Caco-2 (cell line): Measurements from ENCODE around the gene ADNP2. TPM values are rescaled to one million over a fixed set of nuclear protein-coding genes. Genes with fewer than 3 reads are reported as not detected.

Source experiments
- Bru-seq: library from RNA; stranded (reverse); fragments of 400-500 nt; gene quantifications from one replicate; lab custom pipeline; 2021; lab: Mats Ljungman, UMichigan
- BruChase-seq, 2 experiments: library from RNA; stranded (reverse); fragments of 400-500 nt; gene quantifications; one replicate each; lab custom pipeline; 2021; lab: Mats Ljungman, UMichigan
- BruUV-seq: library from RNA; stranded (reverse); fragments of 400-500 nt; replicated peaks from 2 replicates; lab custom pipeline; 2021; lab: Mats Ljungman, UMichigan
- CTCF ChIA-PET: fragments of 300-600 bp; sonication (Branson Sonifier 250); formaldehyde crosslinking; loops from one replicate; lab custom pipeline; 2022; ENCODE audit warnings: antibody characterized with exemption; lab: Charles Lee
- POLR2A ChIA-PET: fragments of 300-600 bp; sonication (Branson Sonifier 250); formaldehyde crosslinking; loops from one replicate; lab custom pipeline; 2022; ENCODE audit warnings: antibody characterized with exemption; lab: Charles Lee
- DNase-seq, 2 experiments: peaks; one replicate each; pipeline versions ENCODE4 v3.0.0 to v3.0.0-alpha.2; 2020 to 2022
- H3K27me3 ChIP-seq: replicated peaks from 2 replicates; pipeline ENCODE4 v1.6.0; 2011; ENCODE audit warnings: low read length; ENCODE audit not compliant: control insufficient read depth, insufficient read depth
- H3K36me3 ChIP-seq: 2 replicates; pipeline ENCODE4 v1.5.1; 2011; ENCODE audit warnings: low read length; ENCODE audit not compliant: control insufficient read depth, insufficient read depth
- H3K4me1 ChIP-seq: fragments of 250-450 bp; sonication (Bioruptor Pico); 2 replicates; pipeline ENCODE4 v1.5.1; 2020; ENCODE audit warnings: mild to moderate bottlenecking
- H3K4me3 ChIP-seq: 2 replicates; pipeline ENCODE4 v1.5.1; 2011; ENCODE audit warnings: low read depth, mild to moderate bottlenecking, control low read depth, low read length
- H3K9me3 ChIP-seq: fragments of 250-450 bp; sonication (Bioruptor Pico); 2 replicates; pipeline ENCODE4 v1.5.1; 2020; ENCODE audit warnings: mild to moderate bottlenecking, moderate library complexity
- H3K27ac Mint-ChIP-seq: one replicate; pipeline ENCODE4 v1.8.0; 2022; ENCODE audit warnings: mixed read lengths; ENCODE audit not compliant: unreplicated experiment
- H3K27me3 Mint-ChIP-seq: one replicate; pipeline ENCODE4 v1.8.0; 2022; ENCODE audit warnings: mixed read lengths; ENCODE audit not compliant: insufficient read depth, unreplicated experiment
- H3K36me3 Mint-ChIP-seq: one replicate; pipeline ENCODE4 v1.8.0; 2022; ENCODE audit warnings: mild to moderate bottlenecking, mixed read lengths; ENCODE audit not compliant: insufficient read depth, unreplicated experiment
- H3K4me1 Mint-ChIP-seq: one replicate; pipeline ENCODE4 v1.8.0; 2022; ENCODE audit warnings: low read depth, mixed read lengths; ENCODE audit not compliant: unreplicated experiment
- H3K4me3 Mint-ChIP-seq: one replicate; pipeline ENCODE4 v1.8.0; 2022; ENCODE audit warnings: mild to moderate bottlenecking, moderate library complexity, mixed read lengths; ENCODE audit not compliant: unreplicated experiment
- H3K9me3 Mint-ChIP-seq: one replicate; pipeline ENCODE4 v1.8.0; 2022; ENCODE audit warnings: mixed read lengths; ENCODE audit not compliant: unreplicated experiment
- intact Hi-C: fragments of 100-400 bp; cut with micrococcal nuclease; formaldehyde crosslinking; loops from one replicate; pipeline ENCODE4 v1.10.0; 2022; ENCODE audit not compliant: unreplicated experiment
- long read RNA-seq: library from polyadenylated mRNA; stranded (forward); transcript quantifications from one replicate; pipeline ENCODE4 v2.0.0, GENCODE V29; 2022
- total RNA-seq: library from RNA; stranded (reverse); gene quantifications from 2 replicates; pipeline ENCODE4 v1.2.3, GENCODE V29; 2022
- TF ChIP-seq, protein P1 (sequence below), 2 experiments: fragments of 200-600 bp in 1 of 2; IDR thresholded peaks; 1 replicate in 1 of 2; 2 replicates in 1 of 2; pipeline versions ENCODE4 v1.5.1 to v1.8.0; 2011 to 2022; ENCODE audit warnings: antibody characterized with exemption in 1 of 2, control low read depth in 1 of 2, inconsistent platforms in 1 of 2, low read depth in 1 of 2, low read length in 1 of 2, mild to moderate bottlenecking in 1 of 2, moderate library complexity in 1 of 2; ENCODE audit not compliant: insufficient read depth in 1 of 2, severe bottlenecking in 1 of 2, unreplicated experiment in 1 of 2

The ADNP2 gene, protein sequence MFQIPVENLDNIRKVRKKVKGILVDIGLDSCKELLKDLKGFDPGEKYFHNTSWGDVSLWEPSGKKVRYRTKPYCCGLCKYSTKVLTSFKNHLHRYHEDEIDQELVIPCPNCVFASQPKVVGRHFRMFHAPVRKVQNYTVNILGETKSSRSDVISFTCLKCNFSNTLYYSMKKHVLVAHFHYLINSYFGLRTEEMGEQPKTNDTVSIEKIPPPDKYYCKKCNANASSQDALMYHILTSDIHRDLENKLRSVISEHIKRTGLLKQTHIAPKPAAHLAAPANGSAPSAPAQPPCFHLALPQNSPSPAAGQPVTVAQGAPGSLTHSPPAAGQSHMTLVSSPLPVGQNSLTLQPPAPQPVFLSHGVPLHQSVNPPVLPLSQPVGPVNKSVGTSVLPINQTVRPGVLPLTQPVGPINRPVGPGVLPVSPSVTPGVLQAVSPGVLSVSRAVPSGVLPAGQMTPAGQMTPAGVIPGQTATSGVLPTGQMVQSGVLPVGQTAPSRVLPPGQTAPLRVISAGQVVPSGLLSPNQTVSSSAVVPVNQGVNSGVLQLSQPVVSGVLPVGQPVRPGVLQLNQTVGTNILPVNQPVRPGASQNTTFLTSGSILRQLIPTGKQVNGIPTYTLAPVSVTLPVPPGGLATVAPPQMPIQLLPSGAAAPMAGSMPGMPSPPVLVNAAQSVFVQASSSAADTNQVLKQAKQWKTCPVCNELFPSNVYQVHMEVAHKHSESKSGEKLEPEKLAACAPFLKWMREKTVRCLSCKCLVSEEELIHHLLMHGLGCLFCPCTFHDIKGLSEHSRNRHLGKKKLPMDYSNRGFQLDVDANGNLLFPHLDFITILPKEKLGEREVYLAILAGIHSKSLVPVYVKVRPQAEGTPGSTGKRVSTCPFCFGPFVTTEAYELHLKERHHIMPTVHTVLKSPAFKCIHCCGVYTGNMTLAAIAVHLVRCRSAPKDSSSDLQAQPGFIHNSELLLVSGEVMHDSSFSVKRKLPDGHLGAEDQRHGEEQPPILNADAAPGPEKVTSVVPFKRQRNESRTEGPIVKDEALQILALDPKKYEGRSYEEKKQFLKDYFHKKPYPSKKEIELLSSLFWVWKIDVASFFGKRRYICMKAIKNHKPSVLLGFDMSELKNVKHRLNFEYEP
- total RNA-seq (21.4 and 22.1 TPM in 2 replicates), Bru-seq, nascent RNA (percentile 85 among the genes with signal in this experiment), BruChase-seq, experiment 1, labeled RNA remaining after a 2-hour chase (percentile 92 among the genes with signal in this experiment), BruChase-seq, experiment 2, labeled RNA remaining after a 6-hour chase (percentile 82 among the genes with signal in this experiment)
- long read RNA-seq, full-length matches to known transcripts = 12 of 18 reads
- long read RNA-seq, partial matches to known transcripts = 0 of 18 reads
- long read RNA-seq, other reads (novel, unspliced or antisense) = 6 of 18 reads

DNA sequence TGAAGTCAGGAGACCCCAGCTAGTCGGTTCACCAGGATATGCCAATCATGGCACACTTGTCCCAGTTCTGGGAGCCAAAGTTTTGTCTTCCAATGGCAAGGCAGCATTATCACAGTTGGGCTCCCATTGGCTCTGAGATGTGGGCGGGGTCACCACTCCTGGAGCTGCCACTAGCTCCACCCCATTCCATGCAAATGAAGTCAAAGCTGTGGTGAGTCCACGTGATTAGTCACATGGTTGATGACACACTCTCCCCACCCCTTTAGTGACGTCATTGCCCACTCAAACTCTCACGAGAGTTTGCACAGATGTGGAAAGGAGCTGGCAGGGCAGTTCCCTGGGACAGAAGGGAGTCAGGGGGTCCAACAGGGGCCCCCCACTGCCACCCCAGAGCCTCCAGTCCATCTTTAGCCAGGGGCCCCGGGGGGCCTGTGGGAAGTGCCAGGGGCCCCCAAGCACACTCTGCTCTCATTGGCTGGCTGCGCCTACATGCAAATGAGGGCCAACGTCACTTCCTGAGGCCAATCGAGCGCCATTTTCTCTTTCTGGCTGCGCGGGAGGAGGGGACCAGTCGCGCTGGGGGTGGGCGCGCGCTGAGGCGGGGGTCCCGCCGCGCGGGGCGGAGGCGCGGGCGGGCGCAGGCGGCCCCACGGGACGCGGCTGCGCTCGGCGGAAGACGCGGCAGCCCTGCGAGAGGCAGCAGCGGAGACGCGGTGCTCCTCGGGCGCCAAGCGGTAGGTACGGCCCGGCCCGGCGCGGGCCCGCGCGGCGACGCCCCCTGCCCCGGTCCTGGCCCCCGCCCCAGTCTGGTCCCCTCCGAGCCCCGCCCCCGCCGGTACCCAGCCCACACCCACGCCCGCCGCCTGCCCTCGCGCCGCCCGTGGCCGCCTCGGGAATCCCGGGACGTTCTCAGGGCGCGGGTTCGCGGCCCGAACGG lies at the start of gene ADNP2:
Gene ADNP2, plus strand, starts transcription at position 524 of the 937 bp plus-strand sequence. CDS start 8,281 bp downstream, outside the sequence.
- intact Hi-C loops = loop anchor here (5.0 kb wide), 1 partner anchor 77 kb away; the partner anchor contains the start of gene RBFA

DNA sequence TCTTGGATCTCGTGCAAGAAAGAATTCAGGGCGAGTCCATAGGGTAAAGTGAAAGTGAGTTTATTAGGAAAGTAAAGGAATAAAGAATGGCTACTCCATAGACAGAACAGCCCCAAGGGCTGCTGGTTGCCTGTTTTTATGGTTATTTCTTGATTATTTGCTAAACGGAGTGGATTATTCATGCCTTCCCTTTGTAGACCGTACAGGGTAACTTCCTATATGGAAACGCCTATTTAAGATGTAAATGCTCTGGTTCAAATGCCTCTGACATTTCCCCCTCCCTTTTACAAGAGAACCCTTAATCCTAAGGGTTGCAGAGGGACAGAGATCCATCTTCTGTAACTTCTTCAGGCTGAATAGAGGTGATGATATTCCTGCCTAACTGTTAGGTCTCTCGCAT lies 49.1 kb upstream of the ADNP2 start:
- intact Hi-C loops = no loop called here
- ChIA-PET CTCF (no interaction called here), POLR2A (no interaction called here)
- no peaks in the 10 kb centered on the region for H3K4me1 Mint-ChIP-seq
- TF ChIP-seq, protein P1, sequence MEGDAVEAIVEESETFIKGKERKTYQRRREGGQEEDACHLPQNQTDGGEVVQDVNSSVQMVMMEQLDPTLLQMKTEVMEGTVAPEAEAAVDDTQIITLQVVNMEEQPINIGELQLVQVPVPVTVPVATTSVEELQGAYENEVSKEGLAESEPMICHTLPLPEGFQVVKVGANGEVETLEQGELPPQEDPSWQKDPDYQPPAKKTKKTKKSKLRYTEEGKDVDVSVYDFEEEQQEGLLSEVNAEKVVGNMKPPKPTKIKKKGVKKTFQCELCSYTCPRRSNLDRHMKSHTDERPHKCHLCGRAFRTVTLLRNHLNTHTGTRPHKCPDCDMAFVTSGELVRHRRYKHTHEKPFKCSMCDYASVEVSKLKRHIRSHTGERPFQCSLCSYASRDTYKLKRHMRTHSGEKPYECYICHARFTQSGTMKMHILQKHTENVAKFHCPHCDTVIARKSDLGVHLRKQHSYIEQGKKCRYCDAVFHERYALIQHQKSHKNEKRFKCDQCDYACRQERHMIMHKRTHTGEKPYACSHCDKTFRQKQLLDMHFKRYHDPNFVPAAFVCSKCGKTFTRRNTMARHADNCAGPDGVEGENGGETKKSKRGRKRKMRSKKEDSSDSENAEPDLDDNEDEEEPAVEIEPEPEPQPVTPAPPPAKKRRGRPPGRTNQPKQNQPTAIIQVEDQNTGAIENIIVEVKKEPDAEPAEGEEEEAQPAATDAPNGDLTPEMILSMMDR (IDR thresholded peaks at IDR 0.05; ENCODE audit: insufficient read depth in 1 of 2, low read depth in 1 of 2, low read length in 1 of 2, severe bottlenecking in 1 of 2, unreplicated experiment in 1 of 2) = no peak
- no peaks in the 10 kb centered on the region for H3K4me1 ChIP-seq
- no peak for DNase-seq
- H3K27me3 Mint-ChIP-seq = no peaks in the 10 kb centered on the region
- H3K36me3 ChIP-seq = no peaks in the 10 kb centered on the region
- H3K4me3 ChIP-seq = no peak overlapping the region
- BruUV-seq = no TSS peak
- H3K27me3 ChIP-seq = no peaks in the 10 kb centered on the region
- no peaks in the 10 kb centered on the region for H3K9me3 Mint-ChIP-seq
- no peaks in the 10 kb centered on the region for H3K9me3 ChIP-seq
- no peak overlapping the region for H3K27ac Mint-ChIP-seq
- H3K4me3 Mint-ChIP-seq = no peak overlapping the region
- no peaks in the 10 kb centered on the region for H3K36me3 Mint-ChIP-seq

More for the DNA sequence above, at the start of gene ADNP2:
- BruUV-seq = no TSS peak
- Histone ChIP-seq H3K4me3 (peak within 1 kb of the TSS; percentile 67), H3K4me1 (no peaks in the 10 kb centered on the region), H3K36me3 (no peaks in the 10 kb centered on the region), H3K27me3 (no peaks in the 10 kb centered on the region), H3K9me3 (no peaks in the 10 kb centered on the region)
- CTCF ChIA-PET = no interaction called here
- Mint-ChIP-seq H3K9me3 (no peaks in the 10 kb centered on the region), H3K4me1 (peaks cover 27% of the 10 kb centered on the region), H3K27me3 (no peaks in the 10 kb centered on the region), H3K36me3 (peaks cover 24% of the 10 kb centered on the region), H3K27ac (peak within 1 kb of the TSS; percentile 83), H3K4me3 (peak within 1 kb of the TSS; percentile 67)
- TF ChIP-seq, protein P1 (IDR thresholded peaks at IDR 0.05; ENCODE audit: insufficient read depth in 1 of 2, low read depth in 1 of 2, low read length in 1 of 2, severe bottlenecking in 1 of 2, unreplicated experiment in 1 of 2) = no peak
- POLR2A ChIA-PET = interaction anchor here (1.0 to 1.3 kb wide), 2 partner anchors 39 to 75 kb away, joined by 3 to 9 read pairs; no protein-coding TSS in a partner anchor
- DNase-seq = peak; percentile 88 to 93
